NT2/D1 (cell line): ENCODE measurements around the gene SMIM3.

Experiments
- SUZ12 ChIP-seq: IDR thresholded peaks from 2 replicates; pipeline ENCODE4 v1.6.1; 2011; ENCODE audit not compliant: insufficient read length, insufficient read depth; ENCODE audit errors: extremely low read depth
- YY1 ChIP-seq: IDR thresholded peaks from 2 replicates; pipeline ENCODE4 v1.6.1; 2011; ENCODE audit not compliant: insufficient read length, insufficient read depth
- ZNF274 ChIP-seq: IDR thresholded peaks from 2 replicates; pipeline ENCODE4 v1.6.1; 2011; ENCODE audit warnings: mild to moderate bottlenecking, low read depth, low read length

DNA sequence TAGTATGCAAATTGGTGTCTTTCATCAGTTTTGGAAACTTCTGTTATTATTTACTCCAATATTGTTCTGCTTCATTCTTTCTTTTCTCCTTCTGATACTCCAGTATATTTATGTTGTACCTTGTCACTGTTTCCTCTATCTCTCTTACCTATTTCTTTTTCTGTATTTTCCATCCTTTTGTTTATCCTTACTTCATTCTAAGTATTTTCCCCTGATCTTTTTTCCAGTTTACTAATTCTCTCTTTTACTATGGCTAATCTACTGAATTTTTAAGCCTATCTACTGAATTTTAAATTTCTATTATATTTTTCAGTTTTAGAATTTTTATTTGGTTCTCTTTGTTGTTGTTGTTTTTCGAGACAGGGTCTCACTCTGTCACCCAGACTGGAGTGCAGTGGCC is 7.4 kb downstream of the SMIM3 start:
- TF ChIP-seq SUZ12 (no peak), YY1 (no peak), ZNF274 (no peak)
